HG03103 (cell line): ENCODE measurements around the gene PRR3.

Source experiments
- ATAC-seq: cut with Tn5 transposase; IDR thresholded peaks from one replicate; pipeline ENCODE4 v1.9.1; 2021; ENCODE audit warnings: low read depth; ENCODE audit not compliant: unreplicated experiment

Gene PRR3

GRCh38 chr6:30611150-30611855 lies 54.2 kb downstream of the PRR3 start:
- no peak for ATAC-seq

DNA sequence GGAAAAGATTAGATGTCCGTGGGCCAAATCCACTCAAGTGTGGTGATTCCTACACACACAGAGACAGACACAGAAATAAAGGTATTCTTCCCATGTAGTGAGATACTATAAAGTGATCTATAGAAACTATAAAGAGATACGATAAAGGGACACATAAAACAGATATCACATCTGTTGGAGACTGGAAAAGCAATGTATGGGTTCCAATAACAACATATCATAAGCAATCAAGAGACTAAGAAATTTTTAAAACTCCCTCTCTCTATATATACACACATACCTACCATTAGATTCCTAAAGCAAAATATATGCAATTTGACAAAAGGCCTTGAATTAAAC lies 54.7 kb downstream of the PRR3 start:
- no peak for ATAC-seq

GRCh38 chr6:30612213-30612612 lies 55.1 kb downstream of the PRR3 start:
- ATAC-seq = no peak

DNA sequence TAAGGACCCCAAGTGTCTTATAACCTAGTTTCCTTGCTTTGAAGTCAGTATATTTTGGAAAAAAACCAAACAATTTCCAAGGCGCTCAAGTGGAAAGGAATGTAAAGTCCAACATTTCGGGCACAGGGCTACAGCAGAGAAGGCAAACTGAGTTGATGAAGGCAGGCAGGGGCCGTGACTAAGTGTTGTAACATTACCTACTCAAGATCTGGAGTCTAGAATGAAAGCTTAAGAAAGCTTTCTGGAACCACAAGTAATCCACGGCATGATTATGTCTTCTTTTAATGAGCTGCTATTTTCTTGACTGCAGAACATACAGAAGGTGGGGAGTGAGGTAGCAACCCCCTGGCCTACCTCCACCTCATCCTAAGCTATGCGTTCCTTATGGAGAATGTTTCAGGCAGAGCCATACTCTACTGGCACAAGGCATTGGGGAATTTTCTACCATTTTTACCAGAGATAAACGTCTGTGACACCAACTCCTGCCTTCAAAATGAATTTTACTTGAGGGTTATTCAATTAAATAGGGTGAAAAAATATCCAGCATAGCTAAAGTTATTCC lies 55.7 kb downstream of the PRR3 start:
- ATAC-seq = no peak
